Mesenchymal stem cell (in vitro differentiated cells and primary cell): ENCODE data around the gene PTPRG.

Source experiments
- DNase-seq: peaks from one replicate; pipeline ENCODE4 v3.0.0-alpha.2; 2013
- H2AFZ ChIP-seq: one replicate; pipeline ENCODE4 v1.6.1; 2013; ENCODE audit warnings: low read depth, mild to moderate bottlenecking, control low read depth, inconsistent platforms, low read length, moderate library complexity
- H2AK5ac ChIP-seq: 2 replicates; pipeline ENCODE4 v1.6.1; 2013; ENCODE audit warnings: low read length, moderate library complexity, mild to moderate bottlenecking, inconsistent platforms; ENCODE audit not compliant: severe bottlenecking
- H2BK120ac ChIP-seq: one replicate; pipeline ENCODE4 v1.6.1; 2013; ENCODE audit warnings: low read depth, mild to moderate bottlenecking, inconsistent platforms, low read length, moderate library complexity
- H2BK12ac ChIP-seq, 2 experiments: one replicate each; pipeline ENCODE4 v1.6.1; 2013; ENCODE audit warnings: inconsistent platforms in 2 of 2, low read length in 2 of 2, mild to moderate bottlenecking in 2 of 2, moderate library complexity in 2 of 2, control low read depth in 1 of 2
- H2BK15ac ChIP-seq: one replicate; pipeline ENCODE4 v1.6.1; 2013; ENCODE audit warnings: mild to moderate bottlenecking, low read depth, inconsistent platforms; ENCODE audit not compliant: poor library complexity, severe bottlenecking
- H2BK5ac ChIP-seq: 2 replicates; pipeline ENCODE4 v1.6.1; 2013; ENCODE audit warnings: low read depth, mild to moderate bottlenecking, low read length, control low read depth, inconsistent platforms; ENCODE audit not compliant: poor library complexity, severe bottlenecking
- H3K14ac ChIP-seq, 2 experiments: one replicate each; pipeline ENCODE4 v1.6.1; 2013; ENCODE audit warnings: inconsistent platforms in 2 of 2, low read length in 2 of 2, control low read depth in 1 of 2, mild to moderate bottlenecking in 1 of 2, moderate library complexity in 1 of 2
- H3K18ac ChIP-seq, 2 experiments: one replicate each; pipeline ENCODE4 v1.6.1; 2013; ENCODE audit warnings: inconsistent platforms in 2 of 2, low read length in 2 of 2, control low read depth in 1 of 2, low read depth in 1 of 2, mild to moderate bottlenecking in 1 of 2
- H3K23ac ChIP-seq, 2 experiments: one replicate each; pipeline ENCODE4 v1.6.1; 2013; ENCODE audit warnings: inconsistent platforms in 2 of 2, low read length in 2 of 2, mild to moderate bottlenecking in 2 of 2, moderate library complexity in 2 of 2, control low read depth in 1 of 2
- H3K27ac ChIP-seq: 2 replicates; pipeline ENCODE4 v1.5.1; 2013; ENCODE audit warnings: mild to moderate bottlenecking, moderate library complexity, low read length, control low read depth, inconsistent platforms; ENCODE audit not compliant: poor library complexity, severe bottlenecking
- H3K27me3 ChIP-seq, 2 experiments: 2 replicates each; pipeline versions ENCODE4 v1.6.1 to v1.7.0; 2013; ENCODE audit warnings: low read length in 2 of 2, mild to moderate bottlenecking in 2 of 2, moderate library complexity in 2 of 2, control low read depth in 1 of 2, inconsistent platforms in 1 of 2; ENCODE audit not compliant: control insufficient read depth in 1 of 2, insufficient read depth in 1 of 2
- H3K36me3 ChIP-seq, 2 experiments: 2 replicates each; pipeline versions ENCODE4 v1.6.1 to v1.7.0; 2013; ENCODE audit warnings: low read length in 2 of 2, control low read depth in 1 of 2, inconsistent platforms in 1 of 2, low read depth in 1 of 2, mild to moderate bottlenecking in 1 of 2; ENCODE audit not compliant: insufficient read depth in 2 of 2, control insufficient read depth in 1 of 2
- H3K4ac ChIP-seq, 2 experiments: one replicate each; pipeline ENCODE4 v1.6.1; 2013; ENCODE audit warnings: inconsistent platforms in 2 of 2, low read length in 2 of 2, mild to moderate bottlenecking in 2 of 2, moderate library complexity in 2 of 2, control low read depth in 1 of 2, low read depth in 1 of 2
- H3K4me1 ChIP-seq: 2 replicates; pipeline ENCODE4 v1.6.1; 2013; ENCODE audit warnings: low read depth, low read length, control low read depth; ENCODE audit not compliant: control insufficient read depth, insufficient read depth
- H3K4me2 ChIP-seq: 2 replicates; pipeline ENCODE4 v1.6.1; 2013; ENCODE audit warnings: low read length, mild to moderate bottlenecking, inconsistent platforms; ENCODE audit not compliant: poor library complexity, severe bottlenecking
- H3K4me3 ChIP-seq, 2 experiments: 2 replicates each; pipeline versions ENCODE4 v1.5.1 to v1.7.0; 2013; ENCODE audit warnings: low read length in 2 of 2, mild to moderate bottlenecking in 2 of 2, control low read depth in 1 of 2, low read depth in 1 of 2; ENCODE audit not compliant: insufficient read depth in 1 of 2
- H3K79me1 ChIP-seq: replicated peaks from 2 replicates; pipeline ENCODE4 v1.6.1; 2013; ENCODE audit warnings: mild to moderate bottlenecking, control low read depth, low read length, inconsistent platforms; ENCODE audit not compliant: poor library complexity, severe bottlenecking
- H3K9ac ChIP-seq: 2 replicates; pipeline ENCODE4 v1.7.0; 2013; ENCODE audit warnings: mild to moderate bottlenecking, low read length, moderate library complexity
- H3K9me3 ChIP-seq: 2 replicates; pipeline ENCODE4 v1.7.0; 2013; ENCODE audit warnings: mild to moderate bottlenecking, low read length; ENCODE audit not compliant: control insufficient read depth
- H4K8ac ChIP-seq: one replicate; pipeline ENCODE4 v1.6.1; 2013; ENCODE audit warnings: inconsistent platforms, mild to moderate bottlenecking, low read length, moderate library complexity
- H4K91ac ChIP-seq: one replicate; pipeline ENCODE4 v1.6.1; 2013; ENCODE audit warnings: mild to moderate bottlenecking, low read length, inconsistent platforms
- WGBS: methylation state at CpG from one replicate; pipeline ENCODE4 v1.1.7; 2013; ENCODE audit warnings: mixed read lengths; 5-methylcytosine and 5-hydroxymethylcytosine counted together

PTPRG gene

GRCh38 chr3:62210011-62210410, 648.6 kb downstream of the PTPRG start:
- peaks cover 7 to 26% of the 10 kb centered on the region in 2 experiments for H3K36me3 ChIP-seq
- H3K9me3 ChIP-seq = no peaks in the 10 kb centered on the region
- no peak overlapping the region for H2BK15ac ChIP-seq
- H2AK5ac ChIP-seq = no peak overlapping the region
- H2BK12ac ChIP-seq = no peak overlapping the region
- no peak overlapping the region for H3K4ac ChIP-seq
- no peaks in the 10 kb centered on the region for H3K4me1 ChIP-seq
- no peak overlapping the region for H3K4me3 ChIP-seq
- no peak overlapping the region for H2BK120ac ChIP-seq
- no peak for DNase-seq
- H3K79me1 ChIP-seq = no peaks in the 10 kb centered on the region
- H3K14ac ChIP-seq = no peak overlapping the region
- H3K23ac ChIP-seq = no peak overlapping the region
- no peak overlapping the region for H2AFZ ChIP-seq
- H3K27ac ChIP-seq = no peak overlapping the region
- no peak overlapping the region for H2BK5ac ChIP-seq
- no peak overlapping the region for H4K8ac ChIP-seq
- H3K4me2 ChIP-seq = no peak overlapping the region
- no peak overlapping the region for H3K18ac ChIP-seq
- H3K27me3 ChIP-seq = no peaks in the 10 kb centered on the region
- 90% methylated on average over 4 of the region's 5 CpGs for WGBS
- no peak overlapping the region for H3K9ac ChIP-seq
- H4K91ac ChIP-seq = no peak overlapping the region

GRCh38 chr3:62211675-62212429, 650.5 kb downstream of the PTPRG start:
- Histone ChIP-seq H3K9me3 (no peaks in the 10 kb centered on the region), H2BK5ac (no peak overlapping the region), H4K91ac (no peak overlapping the region), H3K4me1 (no peaks in the 10 kb centered on the region), H3K27me3 (no peaks in the 10 kb centered on the region), H3K23ac (no peak overlapping the region), H3K18ac (no peak overlapping the region), H2AK5ac (no peak overlapping the region), H3K79me1 (no peaks in the 10 kb centered on the region), H2BK15ac (no peak overlapping the region), H2BK12ac (no peak overlapping the region), H2AFZ (no peak overlapping the region), H3K9ac (no peak overlapping the region), H3K27ac (no peak overlapping the region), H4K8ac (no peak overlapping the region), H3K4me3 (no peak overlapping the region), H3K36me3 (peaks cover 5 to 13% of the 10 kb centered on the region in 2 experiments), H3K4ac (no peak overlapping the region), H2BK120ac (no peak overlapping the region), H3K14ac (no peak overlapping the region), H3K4me2 (no peak overlapping the region)
- WGBS = 82% methylated on average over 8 of the region's 8 CpGs
- no peak for DNase-seq

DNA sequence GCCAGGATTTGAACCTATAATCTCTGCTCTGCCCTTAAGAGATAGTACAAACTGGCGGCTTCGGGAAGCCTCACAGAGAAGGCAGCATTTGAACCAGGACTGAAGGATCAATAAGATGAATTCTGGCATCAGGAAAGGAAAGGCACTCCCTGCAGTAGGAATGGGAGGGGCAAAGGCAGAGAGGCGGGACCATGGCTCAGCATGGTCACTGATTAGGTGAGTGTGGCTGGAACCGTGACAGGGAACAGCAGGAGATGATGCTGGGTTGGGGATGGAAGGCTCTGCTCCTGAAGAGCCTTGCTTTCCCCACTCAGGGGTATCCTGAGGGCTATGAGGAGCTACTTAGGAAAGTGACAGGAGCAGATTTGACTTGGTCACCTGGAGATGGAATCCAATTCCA, 653.5 kb downstream of the PTPRG start:
- Histone ChIP-seq H2BK15ac (no peak overlapping the region), H2BK5ac (no peak overlapping the region), H3K14ac (no peak overlapping the region), H3K9ac (no peak overlapping the region), H3K9me3 (no peaks in the 10 kb centered on the region), H3K4me2 (no peak overlapping the region), H3K4me1 (no peaks in the 10 kb centered on the region), H3K23ac (no peak overlapping the region), H2AK5ac (no peak overlapping the region), H3K36me3 (peaks cover 6 to 26% of the 10 kb centered on the region in 2 experiments), H3K4ac (no peak overlapping the region), H4K8ac (no peak overlapping the region), H3K27me3 (no peaks in the 10 kb centered on the region), H3K18ac (no peak overlapping the region), H3K79me1 (no peaks in the 10 kb centered on the region), H3K27ac (no peak overlapping the region), H3K4me3 (no peak overlapping the region), H2AFZ (no peak overlapping the region), H2BK12ac (no peak overlapping the region), H2BK120ac (no peak overlapping the region), H4K91ac (no peak overlapping the region)
- WGBS = 82% methylated on average over 4 of the region's 4 CpGs
- no peak for DNase-seq

- no peak overlapping the region for H3K23ac ChIP-seq
Measured at GRCh38 chr3:62220616-62221015, 659.2 kb downstream of the PTPRG start.

More at GRCh38 chr3:62220616-62221015, 659.2 kb downstream of the PTPRG start:
- no peak for DNase-seq
- H2BK120ac ChIP-seq = no peak overlapping the region
- H3K79me1 ChIP-seq = no peaks in the 10 kb centered on the region
- H3K27me3 ChIP-seq = no peaks in the 10 kb centered on the region
- no peak overlapping the region for H3K14ac ChIP-seq
- H2BK5ac ChIP-seq = no peak overlapping the region
- H4K8ac ChIP-seq = no peak overlapping the region
- H2BK15ac ChIP-seq = no peak overlapping the region
- H3K4ac ChIP-seq = no peak overlapping the region
- H3K4me1 ChIP-seq = no peaks in the 10 kb centered on the region
- H3K9ac ChIP-seq = no peak overlapping the region
- no peak overlapping the region for H4K91ac ChIP-seq
- no peak overlapping the region for H3K27ac ChIP-seq
- no peak overlapping the region for H3K18ac ChIP-seq
- H2AFZ ChIP-seq = no peak overlapping the region
- no peak overlapping the region for H3K4me3 ChIP-seq
- no peak overlapping the region for H2AK5ac ChIP-seq
- no peak overlapping the region for H3K4me2 ChIP-seq
- H3K36me3 ChIP-seq = peaks cover 14 to 52% of the 10 kb centered on the region in 2 experiments
- H2BK12ac ChIP-seq = no peak overlapping the region
- H3K9me3 ChIP-seq = no peaks in the 10 kb centered on the region
